Esophagus mucosa (tissue), 1 donor: ENCODE data around the gene TANC1. TPM values are rescaled to one million over a fixed set of nuclear protein-coding genes. Genes with fewer than 3 reads are reported as not detected.
"Not testable (repeated sequence)": the region's sequence is repeated elsewhere in the genome, so short reads cannot be mapped to it uniquely, and the experiment has no call there.

Experiments
- ATAC-seq: fragments of 200-7000 bp; cut with Tn5 transposase; one replicate; pipeline ENCODE4 v1.9.1; 2020
- total RNA-seq: library from RNA; stranded (reverse); gene quantifications from one replicate; pipeline ENCODE4 v1.2.4, GENCODE V29; 2023
- donor health status: DM: yes; HTN: yes; CAD: no.

Gene TANC1
- total RNA-seq, 1 donor from 2014 or later, result 23.8 TPM

GRCh38 chr2:159124441-159124911 lies 156.0 kb downstream of the TANC1 start:
- ATAC-seq, result peak; percentile 87

GRCh38 chr2:159124931-159125467 lies 156.6 kb downstream of the TANC1 start:
- peak; percentile 94 for ATAC-seq

GRCh38 chr2:159125858-159126257 lies 157.4 kb downstream of the TANC1 start:
- no peak for ATAC-seq

- ATAC-seq, result no peak
Measured at GRCh38 chr2:159126432-159127022, 158.1 kb downstream of the TANC1 start.

GRCh38 chr2:159128191-159128590 lies 159.8 kb downstream of the TANC1 start:
- ATAC-seq, result no peak

GRCh38 chr2:159129269-159129668 lies 160.8 kb downstream of the TANC1 start:
- no peak for ATAC-seq

- no peak for ATAC-seq
Measured at GRCh38 chr2:159129824-159130223, 161.4 kb downstream of the TANC1 start.

- ATAC-seq, result no peak
Measured at GRCh38 chr2:159130302-159130701, 161.9 kb downstream of the TANC1 start.

- ATAC-seq, result no peak
Measured at GRCh38 chr2:159131267-159131913, 162.9 kb downstream of the TANC1 start.

GRCh38 chr2:159131914-159132281 lies 163.5 kb downstream of the TANC1 start:
- peak; percentile 60 for ATAC-seq

- no peak for ATAC-seq
Measured at GRCh38 chr2:159133797-159134196, 165.4 kb downstream of the TANC1 start.

- ATAC-seq, result no peak
Measured at GRCh38 chr2:159134979-159135378, 166.5 kb downstream of the TANC1 start.

GRCh38 chr2:159136391-159136790 lies 168.0 kb downstream of the TANC1 start:
- no peak for ATAC-seq

- peak; percentile 68 for ATAC-seq
Measured at GRCh38 chr2:159137511-159138241, 169.2 kb downstream of the TANC1 start.

- ATAC-seq, result no peak
Measured at GRCh38 chr2:159138642-159139182, 170.3 kb downstream of the TANC1 start.

GRCh38 chr2:159139216-159139933 lies 170.9 kb downstream of the TANC1 start:
- ATAC-seq, result no peak

- peak; percentile 82 for ATAC-seq
Measured at GRCh38 chr2:159140070-159140769, 171.8 kb downstream of the TANC1 start.

GRCh38 chr2:159140821-159141220 lies 172.4 kb downstream of the TANC1 start:
- ATAC-seq, result not testable (repeated sequence)

- no peak for ATAC-seq
Measured at GRCh38 chr2:159144776-159145614, 176.6 kb downstream of the TANC1 start.

GRCh38 chr2:159145745-159146354 lies 177.4 kb downstream of the TANC1 start:
- ATAC-seq, result no peak
